Measurements from ENCODE around the gene EFHD2.
"Not testable (repeated sequence)": the region's sequence is repeated elsewhere in the genome, so short reads cannot be mapped to it uniquely, and the experiment has no call there.

The EFHD2 gene

DNA sequence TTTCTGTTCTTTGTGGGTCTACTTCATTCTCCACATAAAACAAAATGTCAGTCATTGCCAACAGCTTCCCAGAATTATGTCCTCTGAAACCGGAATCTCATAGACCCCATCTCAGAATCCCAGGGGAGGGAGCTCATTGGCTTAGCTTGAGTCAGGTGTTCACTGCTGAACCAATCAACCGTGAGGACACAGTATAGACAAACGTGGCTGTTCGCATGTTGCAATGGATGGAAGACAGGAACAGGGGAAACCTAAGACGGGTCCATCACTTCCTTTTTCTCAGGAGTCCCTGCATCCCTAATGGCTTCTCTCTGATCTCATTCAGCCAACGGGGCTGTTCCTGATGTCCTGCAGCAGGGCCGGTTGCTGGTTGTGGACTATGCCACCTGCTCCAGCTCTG lies 56.0 kb downstream of the EFHD2 start:
- Histone ChIP-seq H3K79me2 (ENCODE audit: insufficient read depth, low read depth) (no peaks in the 10 kb centered on the region), H3K4me3 (IDR thresholded peaks at IDR 0.05; ENCODE audit: insufficient read depth, low read depth, low read length) (no peak overlapping the region), H3K27ac (no peak overlapping the region), H3K27me3 (ENCODE audit: insufficient read depth, low read depth) (no peaks in the 10 kb centered on the region), H4K20me1 (ENCODE audit: insufficient read depth) (no peaks in the 10 kb centered on the region), H3K36me3 (ENCODE audit: insufficient read depth) (no peaks in the 10 kb centered on the region), H2AFZ (ENCODE audit: low read depth) (no peak overlapping the region), H3K4me1 (ENCODE audit: low read depth, poor library complexity, severe bottlenecking) (no peaks in the 10 kb centered on the region), H3K4me2 (no peak overlapping the region), H3K9ac (no peak overlapping the region)
- TF ChIP-seq, protein P1, sequence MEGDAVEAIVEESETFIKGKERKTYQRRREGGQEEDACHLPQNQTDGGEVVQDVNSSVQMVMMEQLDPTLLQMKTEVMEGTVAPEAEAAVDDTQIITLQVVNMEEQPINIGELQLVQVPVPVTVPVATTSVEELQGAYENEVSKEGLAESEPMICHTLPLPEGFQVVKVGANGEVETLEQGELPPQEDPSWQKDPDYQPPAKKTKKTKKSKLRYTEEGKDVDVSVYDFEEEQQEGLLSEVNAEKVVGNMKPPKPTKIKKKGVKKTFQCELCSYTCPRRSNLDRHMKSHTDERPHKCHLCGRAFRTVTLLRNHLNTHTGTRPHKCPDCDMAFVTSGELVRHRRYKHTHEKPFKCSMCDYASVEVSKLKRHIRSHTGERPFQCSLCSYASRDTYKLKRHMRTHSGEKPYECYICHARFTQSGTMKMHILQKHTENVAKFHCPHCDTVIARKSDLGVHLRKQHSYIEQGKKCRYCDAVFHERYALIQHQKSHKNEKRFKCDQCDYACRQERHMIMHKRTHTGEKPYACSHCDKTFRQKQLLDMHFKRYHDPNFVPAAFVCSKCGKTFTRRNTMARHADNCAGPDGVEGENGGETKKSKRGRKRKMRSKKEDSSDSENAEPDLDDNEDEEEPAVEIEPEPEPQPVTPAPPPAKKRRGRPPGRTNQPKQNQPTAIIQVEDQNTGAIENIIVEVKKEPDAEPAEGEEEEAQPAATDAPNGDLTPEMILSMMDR (conservative IDR thresholded peaks at IDR 0.05; ENCODE audit: low read depth, low read length): no peak

DNA sequence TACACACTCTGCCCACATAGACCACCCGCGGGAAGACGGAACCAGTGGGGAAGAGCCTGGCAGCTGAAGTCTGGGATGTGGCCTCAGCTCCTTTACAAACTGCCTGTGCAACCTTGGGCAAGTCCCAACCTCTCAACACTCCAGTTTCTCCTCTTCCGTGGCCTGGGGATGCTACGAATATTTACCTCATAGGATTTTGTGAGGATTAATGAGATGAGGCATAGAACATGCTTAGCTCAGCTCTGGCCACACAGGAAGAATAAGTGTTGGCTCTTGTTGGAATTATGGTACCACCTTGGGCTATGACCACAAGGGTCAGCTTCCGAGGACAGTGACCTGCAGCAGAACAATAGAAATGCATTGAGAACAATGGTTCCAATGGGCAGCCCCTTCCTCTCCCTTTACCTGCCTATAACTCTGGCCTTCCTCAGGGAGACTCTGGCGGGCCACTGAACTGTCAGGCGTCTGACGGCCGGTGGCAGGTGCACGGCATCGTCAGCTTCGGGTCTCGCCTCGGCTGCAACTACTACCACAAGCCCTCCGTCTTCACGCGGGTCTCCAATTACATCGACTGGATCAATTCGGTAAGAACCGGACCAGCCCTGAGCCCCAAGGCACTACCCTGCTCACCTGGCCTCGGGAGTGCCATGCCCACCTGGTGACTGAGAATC lies 57.4 kb downstream of the EFHD2 start:
- H3K79me2 ChIP-seq (ENCODE audit: insufficient read depth, low read depth); H3K27me3 ChIP-seq (ENCODE audit: insufficient read depth, low read depth); H3K4me3 ChIP-seq (IDR thresholded peaks at IDR 0.05; ENCODE audit: insufficient read depth, low read depth, low read length); H3K4me1 ChIP-seq (ENCODE audit: low read depth, poor library complexity, severe bottlenecking); H2AFZ ChIP-seq (ENCODE audit: low read depth); H3K36me3 ChIP-seq (ENCODE audit: insufficient read depth); H3K9ac ChIP-seq; H3K27ac ChIP-seq; H4K20me1 ChIP-seq (ENCODE audit: insufficient read depth); H3K4me2 ChIP-seq: not testable (repeated sequence)

DNA sequence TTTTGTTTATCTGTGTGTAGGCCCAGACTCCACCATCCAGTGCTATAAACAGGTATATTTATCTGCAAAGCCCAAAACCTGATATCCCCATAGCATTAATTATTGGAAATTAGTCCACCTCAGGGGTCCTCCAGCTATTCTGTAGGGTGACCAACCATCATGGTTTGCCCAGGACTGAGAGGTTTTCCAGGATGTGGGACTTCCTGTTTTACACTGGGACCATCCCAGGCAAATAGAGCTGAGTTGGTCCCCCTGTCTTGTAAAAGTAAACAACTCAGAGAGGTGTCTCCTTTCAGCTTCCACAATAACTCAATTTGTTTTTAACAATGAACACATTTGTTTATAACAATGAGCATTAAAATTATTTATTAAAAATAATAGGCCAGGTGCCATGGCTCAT lies 58.5 kb downstream of the EFHD2 start:
- Histone ChIP-seq H3K4me1 (ENCODE audit: low read depth, poor library complexity, severe bottlenecking) (no peaks in the 10 kb centered on the region), H3K27ac (no peak overlapping the region), H3K36me3 (ENCODE audit: insufficient read depth) (no peaks in the 10 kb centered on the region)

DNA sequence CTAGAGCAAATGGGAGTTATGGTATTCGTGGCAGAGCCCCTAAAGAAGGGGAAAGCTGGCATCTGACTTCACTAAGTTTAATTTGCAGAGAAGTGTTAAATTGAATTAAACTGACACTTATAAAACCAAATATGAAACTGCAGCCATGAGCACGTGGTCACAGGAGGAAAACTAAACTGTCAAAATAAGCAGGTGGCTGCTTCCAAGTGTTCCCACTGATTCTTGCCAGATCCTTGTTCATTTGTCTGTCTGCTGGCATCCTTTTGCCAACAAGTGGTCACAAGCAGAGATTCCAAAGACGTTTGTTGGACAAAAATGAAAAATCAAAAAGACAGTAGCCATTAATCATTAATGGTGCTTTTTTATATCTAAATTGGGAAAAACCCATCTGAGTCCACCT lies 59.7 kb downstream of the EFHD2 start:
- TF ChIP-seq, protein P1 (conservative IDR thresholded peaks at IDR 0.05; ENCODE audit: low read depth, low read length): no peak
- no peaks in the 10 kb centered on the region for H3K4me1 ChIP-seq (ENCODE audit: low read depth, poor library complexity, severe bottlenecking)
- no peaks in the 10 kb centered on the region for H3K36me3 ChIP-seq (ENCODE audit: insufficient read depth)
- H3K79me2 ChIP-seq (ENCODE audit: insufficient read depth, low read depth): no peaks in the 10 kb centered on the region
- no peaks in the 10 kb centered on the region for H4K20me1 ChIP-seq (ENCODE audit: insufficient read depth)
- no peaks in the 10 kb centered on the region for H3K27me3 ChIP-seq (ENCODE audit: insufficient read depth, low read depth)
- no peak overlapping the region for H3K9ac ChIP-seq
- H3K4me2 ChIP-seq: no peak overlapping the region
- H3K27ac ChIP-seq: no peak overlapping the region
- no peak overlapping the region for H2AFZ ChIP-seq (ENCODE audit: low read depth)
- no peak overlapping the region for H3K4me3 ChIP-seq (IDR thresholded peaks at IDR 0.05; ENCODE audit: insufficient read depth, low read depth, low read length)

More for the DNA sequence above, 58.5 kb downstream of the EFHD2 start:
- Histone ChIP-seq H2AFZ (ENCODE audit: low read depth) (no peak overlapping the region), H3K4me2 (no peak overlapping the region), H3K4me3 (IDR thresholded peaks at IDR 0.05; ENCODE audit: insufficient read depth, low read depth, low read length) (no peak overlapping the region), H4K20me1 (ENCODE audit: insufficient read depth) (no peaks in the 10 kb centered on the region), H3K27me3 (ENCODE audit: insufficient read depth, low read depth) (no peaks in the 10 kb centered on the region), H3K79me2 (ENCODE audit: insufficient read depth, low read depth) (no peaks in the 10 kb centered on the region), H3K9ac (no peak overlapping the region)
- TF ChIP-seq, protein P1 (conservative IDR thresholded peaks at IDR 0.05; ENCODE audit: low read depth, low read length): no peak

DNA sequence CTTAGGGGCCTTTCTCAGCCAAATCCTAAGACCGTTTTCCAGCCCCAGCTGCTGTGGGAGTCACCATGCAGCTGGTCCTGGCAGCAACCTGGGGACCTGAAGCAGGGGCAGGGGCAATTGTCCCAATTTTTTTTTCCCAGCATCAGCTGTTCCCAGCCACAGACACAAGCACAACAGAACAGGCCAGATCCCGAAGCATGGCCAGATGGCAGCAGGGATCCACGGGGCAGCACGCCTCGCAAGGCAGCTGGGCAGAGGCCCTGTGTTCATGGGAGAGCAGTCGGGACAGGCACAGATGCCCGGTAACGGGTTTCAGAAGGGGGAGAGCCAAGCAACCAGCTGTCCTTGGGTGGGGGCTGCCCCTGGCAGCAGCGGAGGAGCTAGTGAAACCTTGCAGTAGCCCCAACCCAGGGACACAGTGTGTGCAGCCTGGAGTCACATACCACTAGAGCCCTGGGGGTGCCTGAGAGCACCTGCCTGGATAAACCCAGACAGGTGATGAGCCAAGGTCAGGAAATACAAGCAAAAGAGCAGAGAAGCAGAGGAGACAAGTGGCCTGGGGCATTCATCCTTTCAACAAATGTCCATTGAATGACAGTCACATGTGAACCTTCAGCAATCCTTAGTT lies 60.2 kb downstream of the EFHD2 start:
- not testable (repeated sequence) for H4K20me1 ChIP-seq (ENCODE audit: insufficient read depth); H3K4me2 ChIP-seq

DNA sequence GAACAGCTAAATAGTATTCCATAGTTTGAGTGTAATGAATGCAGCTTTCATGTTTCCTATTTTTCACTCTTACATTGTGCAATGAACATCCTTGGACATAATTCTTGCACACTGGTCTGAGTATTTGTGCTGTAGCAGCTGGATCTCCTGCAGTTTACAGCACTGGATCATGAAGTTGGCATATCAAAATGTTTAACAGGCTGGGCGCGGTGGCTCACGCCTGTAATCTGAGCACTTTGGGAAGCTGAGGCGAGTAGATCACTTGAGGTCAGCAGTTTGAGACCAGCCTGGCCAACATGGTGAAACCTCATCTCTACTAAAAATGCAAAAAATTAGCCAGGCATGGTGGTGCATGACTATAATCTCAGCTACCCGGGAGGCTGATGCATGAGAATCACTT lies 61.4 kb downstream of the EFHD2 start:
- not testable (repeated sequence) for H2AFZ ChIP-seq (ENCODE audit: low read depth); H4K20me1 ChIP-seq (ENCODE audit: insufficient read depth); H3K9ac ChIP-seq; H3K27me3 ChIP-seq (ENCODE audit: insufficient read depth, low read depth); H3K4me3 ChIP-seq (IDR thresholded peaks at IDR 0.05; ENCODE audit: insufficient read depth, low read depth, low read length); H3K27ac ChIP-seq; H3K4me2 ChIP-seq; H3K4me1 ChIP-seq (ENCODE audit: low read depth, poor library complexity, severe bottlenecking); H3K36me3 ChIP-seq (ENCODE audit: insufficient read depth); H3K79me2 ChIP-seq (ENCODE audit: insufficient read depth, low read depth)

More for the DNA sequence above, 60.2 kb downstream of the EFHD2 start:
- H3K79me2 ChIP-seq (ENCODE audit: insufficient read depth, low read depth); H3K27me3 ChIP-seq (ENCODE audit: insufficient read depth, low read depth); H3K36me3 ChIP-seq (ENCODE audit: insufficient read depth); H2AFZ ChIP-seq (ENCODE audit: low read depth); H3K27ac ChIP-seq; H3K9ac ChIP-seq; H3K4me1 ChIP-seq (ENCODE audit: low read depth, poor library complexity, severe bottlenecking); H3K4me3 ChIP-seq (IDR thresholded peaks at IDR 0.05; ENCODE audit: insufficient read depth, low read depth, low read length): not testable (repeated sequence)

DNA sequence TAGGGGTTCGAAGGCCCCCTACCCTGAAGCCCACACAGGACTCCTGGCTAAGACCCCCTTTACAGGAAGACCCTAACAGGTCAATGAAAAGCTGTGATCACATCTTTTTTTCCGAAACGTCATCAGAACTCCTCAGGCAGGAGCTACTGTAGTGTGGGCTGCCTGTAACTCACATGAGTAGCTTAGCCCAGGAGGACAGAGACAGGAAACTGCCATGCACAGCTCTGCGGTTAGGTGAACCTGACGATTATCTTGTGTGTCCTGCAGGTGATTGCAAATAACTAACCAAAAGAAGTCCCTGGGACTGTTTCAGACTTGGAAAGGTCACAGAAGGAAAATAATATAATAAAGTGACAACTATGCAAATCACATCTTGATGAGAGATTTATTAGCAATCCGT lies 62.0 kb downstream of the EFHD2 start:
- not testable (repeated sequence) for H3K27me3 ChIP-seq (ENCODE audit: insufficient read depth, low read depth); H3K9ac ChIP-seq; H3K4me2 ChIP-seq; H3K4me3 ChIP-seq (IDR thresholded peaks at IDR 0.05; ENCODE audit: insufficient read depth, low read depth, low read length); H3K27ac ChIP-seq; H2AFZ ChIP-seq (ENCODE audit: low read depth); H3K79me2 ChIP-seq (ENCODE audit: insufficient read depth, low read depth); H3K4me1 ChIP-seq (ENCODE audit: low read depth, poor library complexity, severe bottlenecking); H3K36me3 ChIP-seq (ENCODE audit: insufficient read depth); H4K20me1 ChIP-seq (ENCODE audit: insufficient read depth)

All from KMS-11 (cell line).